GM18520 (cell line): ENCODE data around the gene BCL2.

ENCODE experiments used
- ATAC-seq: cut with Tn5 transposase; IDR thresholded peaks from one replicate; pipeline ENCODE4 v1.9.1; 2021; ENCODE audit not compliant: unreplicated experiment

The BCL2 gene

GRCh38 chr18:63329431-63330145 lies 10.0 kb upstream of the BCL2 start:
- ATAC-seq: no peak

GRCh38 chr18:63326011-63326410 lies 6.4 kb upstream of the BCL2 start:
- ATAC-seq: no peak

- ATAC-seq: no peak
These were observed 5.6 kb upstream of the BCL2 start for GRCh38 chr18:63325086-63325686.

DNA sequence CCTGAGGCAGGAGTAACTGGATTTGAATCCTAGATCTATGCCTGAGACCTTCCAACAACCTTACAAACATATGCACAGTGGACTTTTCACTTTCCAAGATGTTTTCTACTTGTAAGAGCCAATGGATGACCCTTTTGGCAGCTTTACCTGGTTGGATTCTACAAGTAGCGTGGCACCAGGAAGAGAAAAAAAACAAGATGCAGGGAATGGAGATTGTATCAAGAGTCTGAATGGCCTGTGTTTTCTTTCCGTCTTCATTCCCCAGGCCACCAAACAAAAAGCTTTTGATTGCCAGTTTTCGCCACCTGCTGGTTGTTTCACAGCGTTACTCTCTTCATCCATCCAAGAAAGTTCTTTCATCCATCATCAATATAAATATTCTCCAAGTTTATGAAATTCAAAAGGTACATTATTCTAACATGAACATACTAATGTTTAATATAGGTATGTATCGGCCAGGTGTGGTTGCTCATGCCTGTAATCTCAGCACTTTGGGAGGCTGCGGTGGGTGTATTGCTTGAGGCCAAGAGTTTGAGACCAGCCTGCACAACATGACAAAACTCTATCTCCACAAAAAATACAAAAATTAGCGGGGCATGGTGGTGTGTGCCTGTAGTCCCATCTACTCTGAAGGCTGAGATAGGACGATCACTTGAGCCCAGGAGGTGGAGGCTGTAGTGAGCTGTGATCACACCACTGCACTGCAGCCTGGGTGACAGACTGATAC lies 3.5 kb upstream of the BCL2 start:
- ATAC-seq: no peak

DNA sequence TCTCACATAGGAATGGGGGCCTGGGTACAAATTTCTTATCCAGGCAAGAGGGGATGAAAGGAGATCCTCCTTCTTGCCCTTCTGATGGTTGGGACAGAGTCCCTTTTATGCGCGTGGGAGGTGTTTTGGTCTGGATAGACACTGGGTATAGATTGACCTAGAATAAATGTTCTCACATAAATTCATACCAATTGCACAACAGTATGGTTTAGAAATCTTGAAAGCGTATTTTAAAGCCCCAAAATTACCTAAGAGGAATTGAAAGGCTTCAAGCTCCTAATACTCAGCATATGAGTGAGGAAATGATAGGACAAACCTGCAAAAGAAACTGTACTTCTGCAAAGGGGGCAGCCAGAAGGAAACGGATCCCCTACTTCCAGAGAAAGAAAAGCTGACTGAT lies 2.6 kb upstream of the BCL2 start:
- no peak for ATAC-seq

- no peak for ATAC-seq
These were observed 1.7 kb upstream of the BCL2 start for GRCh38 chr18:63321291-63321690.

DNA sequence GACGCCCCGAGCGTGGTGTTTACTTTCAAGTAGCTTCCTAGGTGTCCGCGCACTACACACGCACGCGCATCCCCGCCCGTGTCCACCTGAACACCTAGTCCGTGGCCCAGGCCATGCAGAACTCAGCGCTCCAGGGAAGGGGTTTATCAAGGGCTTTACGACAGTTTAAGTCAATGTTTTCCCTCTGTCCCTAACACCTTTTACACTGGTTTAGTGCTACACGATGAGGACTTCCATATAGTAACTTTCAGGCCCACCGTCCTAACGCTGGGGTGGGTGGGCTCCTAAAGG lies 1.4 kb upstream of the BCL2 start:
- ATAC-seq: no peak

GRCh38 chr18:63320123-63320974 lies 780 bp upstream of the BCL2 start:
- peak; percentile 37 for ATAC-seq

DNA sequence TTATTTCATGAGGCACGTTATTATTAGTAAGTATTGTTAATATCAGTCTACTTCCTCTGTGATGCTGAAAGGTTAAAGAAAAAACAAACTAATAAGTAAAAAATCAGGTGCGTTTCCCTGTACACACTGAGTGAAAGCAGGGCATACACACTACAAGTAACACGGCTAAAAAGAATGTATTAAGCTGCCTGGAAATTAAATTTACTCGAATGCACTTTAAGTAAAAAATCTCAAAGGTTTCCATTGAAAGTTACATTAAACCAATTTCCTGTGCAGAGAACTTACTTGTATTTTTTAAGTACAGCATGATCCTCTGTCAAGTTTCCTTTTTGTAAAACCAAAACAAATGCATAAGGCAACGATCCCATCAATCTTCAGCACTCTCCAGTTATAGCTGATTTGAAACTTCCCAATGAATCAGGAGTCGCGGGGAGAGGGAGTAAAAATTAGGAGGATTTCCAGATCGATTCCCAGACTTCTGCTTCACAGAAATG lies 633 bp downstream of the BCL2 start:
- no peak for ATAC-seq

DNA sequence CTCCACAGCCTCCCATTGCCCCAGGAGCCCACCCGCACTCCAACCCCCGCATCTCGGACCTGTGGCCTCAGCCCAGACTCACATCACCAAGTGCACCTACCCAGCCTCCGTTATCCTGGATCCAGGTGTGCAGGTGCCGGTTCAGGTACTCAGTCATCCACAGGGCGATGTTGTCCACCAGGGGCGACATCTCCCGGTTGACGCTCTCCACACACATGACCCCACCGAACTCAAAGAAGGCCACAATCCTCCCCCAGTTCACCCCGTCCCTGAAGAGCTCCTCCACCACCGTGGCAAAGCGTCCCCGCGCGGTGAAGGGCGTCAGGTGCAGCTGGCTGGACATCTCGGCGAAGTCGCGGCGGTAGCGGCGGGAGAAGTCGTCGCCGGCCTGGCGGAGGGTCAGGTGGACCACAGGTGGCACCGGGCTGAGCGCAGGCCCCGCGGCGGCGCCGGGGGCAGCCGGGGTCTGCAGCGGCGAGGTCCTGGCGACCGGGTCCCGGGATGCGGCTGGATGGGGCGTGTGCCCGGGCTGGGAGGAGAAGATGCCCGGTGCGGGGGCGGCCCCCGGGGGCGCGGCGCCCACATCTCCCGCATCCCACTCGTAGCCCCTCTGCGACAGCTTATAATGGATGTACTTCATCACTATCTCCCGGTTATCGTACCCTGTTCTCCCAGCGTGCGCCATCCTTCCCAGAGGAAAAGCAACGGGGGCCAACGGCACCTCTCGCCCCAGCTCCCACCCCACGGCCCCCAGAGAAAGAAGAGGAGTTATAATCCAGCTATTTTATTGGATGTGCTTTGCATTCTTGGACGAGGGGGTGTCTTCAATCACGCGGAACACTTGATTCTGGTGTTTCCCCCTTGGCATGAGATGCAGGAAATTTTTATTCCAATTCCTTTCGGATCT lies 1.3 kb downstream of the BCL2 start:
- peak; percentile 24 for ATAC-seq

DNA sequence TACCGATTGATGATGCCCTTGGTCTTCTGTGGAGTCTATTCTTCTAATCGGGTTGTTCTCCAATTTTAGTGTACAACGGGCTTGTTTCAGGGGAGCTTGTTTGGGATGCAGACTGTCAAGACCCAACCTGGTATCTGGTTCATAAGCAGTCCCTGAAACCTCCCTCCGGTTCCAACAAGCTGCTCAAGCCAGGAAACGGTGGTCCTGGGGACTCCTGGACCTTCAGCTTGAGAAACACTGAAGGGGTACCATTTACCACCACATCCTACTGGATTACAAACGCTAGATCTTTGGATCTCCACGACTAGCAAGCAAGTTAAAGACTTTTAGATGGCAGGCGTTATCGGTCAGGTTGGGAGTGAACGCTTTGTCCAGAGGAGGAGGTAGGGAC lies 2.0 kb downstream of the BCL2 start:
- ATAC-seq: no peak

DNA sequence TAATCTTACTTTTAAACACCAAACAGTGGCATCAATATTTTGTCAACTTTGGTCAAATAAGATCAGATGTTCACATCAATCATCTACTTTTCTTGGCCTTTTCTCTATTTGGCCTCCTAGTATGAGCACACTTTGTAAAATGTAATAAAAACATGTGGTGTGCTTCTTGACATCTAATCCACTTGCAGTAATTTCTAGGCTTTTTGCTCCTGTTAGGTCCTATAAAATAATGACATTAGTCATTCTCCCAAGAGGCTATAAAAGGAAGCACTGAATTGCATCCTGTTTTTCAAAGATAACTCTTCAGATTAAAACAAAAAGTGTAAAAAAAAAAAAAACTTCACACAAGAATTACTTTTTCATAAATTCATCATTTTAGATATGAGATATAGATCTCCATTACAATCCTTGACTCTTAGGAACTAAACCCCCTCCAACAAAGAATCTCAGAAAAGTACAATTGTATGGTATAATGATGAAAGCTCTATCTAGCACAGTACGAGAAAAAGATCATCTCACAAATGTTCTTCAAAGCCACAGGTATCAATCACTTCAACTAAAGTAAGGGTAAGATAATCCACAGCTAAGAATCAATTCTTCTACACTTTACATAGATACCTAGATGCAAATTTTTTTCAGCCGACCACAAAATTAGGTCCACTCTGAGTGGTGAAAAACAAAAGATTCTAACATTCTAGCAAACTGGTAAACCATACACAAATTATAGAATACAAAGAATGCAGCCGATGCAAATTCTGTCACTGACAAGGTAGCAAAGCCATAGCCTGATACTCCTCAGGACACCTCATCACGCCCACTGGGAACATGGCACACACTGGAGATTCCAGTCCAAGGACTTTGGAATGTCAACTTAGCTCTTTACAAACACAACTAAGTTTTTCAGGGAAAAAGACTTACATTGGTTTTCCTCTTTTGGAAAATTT lies 2.7 kb downstream of the BCL2 start:
- ATAC-seq: peak; percentile 23

DNA sequence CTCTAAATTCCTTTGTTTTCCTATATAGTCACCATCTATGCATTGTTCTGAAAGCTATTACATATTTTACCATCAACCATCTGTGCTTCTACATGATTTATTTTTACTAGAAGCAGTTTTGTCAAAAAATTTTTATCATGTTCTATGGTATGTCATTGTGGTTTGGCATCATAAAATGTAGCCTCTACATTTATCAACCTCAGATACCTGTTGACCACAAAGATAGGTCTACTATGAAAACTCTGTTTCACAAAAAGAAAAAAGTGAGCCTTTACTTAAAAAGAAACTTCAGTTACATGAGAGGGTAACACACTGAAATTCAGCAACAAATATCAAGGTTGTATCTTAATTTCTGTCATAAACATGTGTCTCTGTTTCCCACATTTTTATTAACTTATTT lies 3.7 kb downstream of the BCL2 start:
- no peak for ATAC-seq

DNA sequence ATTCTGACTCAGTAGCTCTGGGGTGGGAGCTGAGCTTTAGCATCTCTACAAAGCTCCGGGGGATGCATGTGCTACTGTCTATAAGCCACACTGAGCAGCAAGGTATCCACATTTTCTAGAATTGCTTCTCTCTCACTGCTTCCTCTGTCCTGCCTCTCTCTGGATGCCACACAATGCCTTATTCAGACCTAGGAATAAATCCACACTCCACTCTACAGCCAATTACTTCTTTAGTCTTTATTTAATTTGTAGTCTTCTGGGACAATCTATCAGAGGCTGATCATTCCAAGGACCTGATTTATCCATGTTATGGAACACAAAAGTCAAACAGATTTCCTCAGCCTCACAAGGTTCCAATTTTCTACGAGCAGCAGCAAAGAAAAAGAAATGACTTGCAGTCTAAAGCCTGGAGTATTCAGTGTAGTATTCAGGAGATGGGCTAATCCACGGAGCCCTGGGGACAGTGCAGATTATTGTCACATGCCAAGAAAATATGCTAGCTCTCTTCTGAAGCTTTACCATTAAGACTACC lies 4.4 kb downstream of the BCL2 start:
- ATAC-seq: no peak

GRCh38 chr18:63314062-63314790 lies 5.3 kb downstream of the BCL2 start:
- no peak for ATAC-seq

- no peak for ATAC-seq
These were observed 6.1 kb downstream of the BCL2 start for GRCh38 chr18:63313396-63313917.

- ATAC-seq: peak; percentile 24
These were observed 6.7 kb downstream of the BCL2 start for GRCh38 chr18:63312737-63313395.

GRCh38 chr18:63312019-63312409 lies 7.6 kb downstream of the BCL2 start:
- ATAC-seq: no peak
